Mucosa of gallbladder (tissue), 1 donor: ENCODE results near the gene IP6K1. TPM values are rescaled to one million over a fixed set of nuclear protein-coding genes. Genes with fewer than 3 reads are reported as not detected.

Experiments
- DNase-seq: peaks from one replicate; pipeline ENCODE4 v3.0.0-alpha.2; 2020; ENCODE audit warnings: low spot score
- total RNA-seq: library from RNA; stranded (reverse); gene quantifications from one replicate; pipeline ENCODE4 v1.2.1, GENCODE V29; 2021
- donor health status: DM: no; HTN: no; CAD: no.

Gene IP6K1
- total RNA-seq, 1 donor from 2014 or later: 46.1 TPM

- DNase-seq: no peak
Measured at GRCh38 chr3:49724586-49724985, 61.8 kb downstream of the IP6K1 start.

- peak; percentile 97 for DNase-seq
Measured at GRCh38 chr3:49723628-49724551, 62.5 kb downstream of the IP6K1 start, which contains the start of gene GMPPB. TSS of gene GMPPB (minus strand) at chr3:49723951. CDS start at chr3:49723726, 225 bp downstream.

DNA sequence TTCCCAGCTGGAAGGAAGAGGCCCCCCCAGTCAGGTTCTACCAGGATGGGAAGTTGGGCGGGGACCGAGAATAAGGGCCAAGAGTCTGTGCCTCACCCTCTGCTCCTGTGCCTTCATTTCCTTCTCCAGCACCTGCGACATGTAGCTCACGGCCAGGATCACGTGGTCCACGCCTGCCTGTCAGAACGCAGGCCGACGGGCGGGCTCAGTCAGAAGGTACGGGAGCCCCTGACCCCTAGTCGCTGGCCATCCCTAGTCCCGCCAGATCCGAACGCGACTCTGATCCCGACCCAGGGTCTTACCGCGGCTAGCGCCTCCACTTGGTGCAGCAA lies 63.1 kb downstream of the IP6K1 start:
- peak; percentile 68 for DNase-seq

DNA sequence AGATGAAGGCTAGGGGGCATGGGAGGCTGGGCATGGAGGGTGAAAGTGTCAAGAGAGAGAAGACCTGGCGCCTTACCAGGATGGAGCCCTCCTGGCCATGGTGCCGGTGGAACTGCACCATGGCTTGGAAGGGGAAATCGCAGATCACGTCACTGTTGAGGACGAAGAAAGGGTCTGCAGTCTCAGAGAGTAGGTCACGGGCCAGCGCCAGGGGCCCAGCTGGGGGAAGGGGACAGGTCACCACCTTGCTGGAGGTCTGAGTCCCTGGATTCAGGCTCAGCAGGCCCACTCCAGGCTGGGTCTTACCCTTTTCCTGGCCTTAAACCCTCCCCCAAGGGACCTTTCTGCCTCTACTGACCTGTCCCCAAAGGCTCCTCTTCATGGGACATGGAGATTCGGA lies 63.4 kb downstream of the IP6K1 start:
- no peak for DNase-seq

DNA sequence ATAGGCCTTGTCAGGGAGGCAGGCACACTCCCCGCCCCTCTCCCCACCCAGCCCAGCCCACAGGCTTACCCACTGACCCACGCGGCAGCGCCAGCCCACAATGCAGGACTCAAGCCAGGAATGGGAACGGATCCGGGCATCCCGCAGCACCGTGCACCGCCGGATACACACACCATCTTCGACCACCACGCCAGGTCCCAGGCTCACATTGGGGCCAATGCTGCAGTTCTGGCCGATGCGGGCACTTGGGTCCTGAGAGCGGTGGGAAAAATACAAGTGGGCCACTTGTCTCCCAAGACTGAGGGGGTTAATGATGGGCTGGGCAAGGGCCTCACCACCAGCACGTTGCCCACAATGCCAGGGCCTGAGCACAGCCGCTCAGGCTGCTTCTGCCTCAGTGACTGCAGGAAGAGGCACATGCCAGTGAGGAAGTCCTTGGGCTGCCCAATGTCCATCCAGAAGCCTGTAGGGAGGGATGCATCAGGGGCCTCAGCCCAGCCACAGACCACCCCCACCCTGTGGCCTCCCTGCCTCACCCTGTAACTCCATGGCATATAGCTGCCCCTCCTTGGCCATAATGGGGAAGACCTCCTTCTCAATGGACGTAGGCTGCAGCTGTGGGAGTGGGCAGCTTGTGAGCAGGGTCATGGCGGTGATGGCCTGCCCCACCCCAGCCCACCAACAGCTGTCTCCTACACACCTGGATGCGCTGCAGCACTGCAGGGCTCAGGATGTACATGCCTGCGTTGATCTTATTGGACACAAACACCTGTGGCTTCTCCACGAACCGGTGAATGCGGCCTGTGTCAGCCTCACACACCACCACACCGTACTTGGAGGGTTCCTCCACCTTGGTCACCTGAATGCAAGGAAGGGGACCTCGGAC lies 64.2 kb downstream of the IP6K1 start:
- DNase-seq: no peak

DNA sequence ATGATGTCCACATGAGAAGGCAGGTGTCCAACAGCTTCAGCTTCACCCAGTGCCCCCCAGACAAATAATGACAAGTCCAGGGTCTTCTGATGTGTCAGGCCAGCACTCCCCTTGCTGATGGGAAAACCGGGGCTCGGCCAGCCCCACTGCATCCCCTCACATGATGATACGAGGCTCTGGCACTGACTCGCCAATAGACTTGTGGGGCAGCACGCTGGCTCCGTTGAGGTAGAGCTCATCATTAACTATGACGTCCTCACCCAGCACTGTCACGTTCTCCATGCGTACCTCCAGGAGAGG lies 64.8 kb downstream of the IP6K1 start:
- DNase-seq: no peak

DNA sequence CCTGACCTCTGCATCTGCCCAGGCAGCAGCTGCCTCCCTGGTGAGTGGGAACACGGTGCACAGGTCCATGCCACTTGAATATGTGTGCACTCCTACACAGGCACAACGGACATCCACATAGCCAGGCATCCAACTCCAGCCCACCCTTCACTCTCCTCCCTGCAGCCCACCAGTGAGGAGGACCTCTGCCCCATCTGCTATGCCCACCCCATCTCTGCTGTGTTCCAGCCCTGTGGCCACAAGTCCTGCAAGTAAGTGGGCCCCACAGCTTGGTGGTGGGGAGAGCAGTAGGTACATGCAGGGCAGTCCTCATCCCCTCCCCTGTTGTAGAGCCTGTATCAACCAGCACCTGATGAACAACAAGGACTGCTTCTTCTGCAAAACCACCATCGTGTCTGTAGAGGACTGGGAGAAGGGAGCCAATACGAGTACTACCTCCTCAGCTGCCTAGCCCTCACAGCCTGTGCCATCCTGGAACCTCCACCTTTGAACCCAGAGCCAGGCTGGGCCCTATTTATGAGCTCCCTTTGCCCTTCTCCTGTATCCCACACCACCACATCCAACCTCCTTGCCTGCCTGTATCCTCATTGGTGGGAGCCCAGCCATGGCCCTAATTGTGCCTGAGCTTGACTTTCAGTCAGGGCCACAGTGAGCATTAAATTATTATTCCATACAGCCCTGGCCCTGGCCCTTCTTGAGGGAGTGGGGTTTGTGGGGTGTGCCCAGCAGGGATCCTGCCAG lies 65.3 kb downstream of the IP6K1 start:
- no peak for DNase-seq

- DNase-seq: peak; percentile 96
Measured at GRCh38 chr3:49719214-49719884, 67.0 kb downstream of the IP6K1 start, which contains the start of gene AMIGO3. TSS of gene AMIGO3 (minus strand) at chr3:49719684. CDS start at chr3:49719465, 219 bp downstream.

DNA sequence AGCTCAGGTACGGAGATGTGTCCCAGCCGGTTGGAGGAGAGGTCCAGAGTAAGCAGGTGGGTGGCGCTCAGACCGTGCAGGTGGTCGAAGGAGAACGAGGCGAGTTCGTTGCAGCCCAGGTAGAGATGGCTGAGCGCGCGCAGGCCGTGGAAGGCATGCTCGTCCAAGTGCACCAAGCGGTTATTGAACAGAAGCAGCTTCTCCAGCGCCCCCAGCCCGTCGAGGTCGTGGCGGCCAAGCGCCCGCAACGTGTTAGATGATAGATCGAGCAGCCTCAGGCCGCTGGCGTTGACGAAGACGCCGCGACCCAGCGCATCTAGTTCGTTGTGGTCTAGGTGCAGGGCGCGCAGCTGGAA lies 67.5 kb downstream of the IP6K1 start:
- no peak for DNase-seq

- no peak for DNase-seq
Measured at GRCh38 chr3:49717959-49718857, 68.1 kb downstream of the IP6K1 start.

DNA sequence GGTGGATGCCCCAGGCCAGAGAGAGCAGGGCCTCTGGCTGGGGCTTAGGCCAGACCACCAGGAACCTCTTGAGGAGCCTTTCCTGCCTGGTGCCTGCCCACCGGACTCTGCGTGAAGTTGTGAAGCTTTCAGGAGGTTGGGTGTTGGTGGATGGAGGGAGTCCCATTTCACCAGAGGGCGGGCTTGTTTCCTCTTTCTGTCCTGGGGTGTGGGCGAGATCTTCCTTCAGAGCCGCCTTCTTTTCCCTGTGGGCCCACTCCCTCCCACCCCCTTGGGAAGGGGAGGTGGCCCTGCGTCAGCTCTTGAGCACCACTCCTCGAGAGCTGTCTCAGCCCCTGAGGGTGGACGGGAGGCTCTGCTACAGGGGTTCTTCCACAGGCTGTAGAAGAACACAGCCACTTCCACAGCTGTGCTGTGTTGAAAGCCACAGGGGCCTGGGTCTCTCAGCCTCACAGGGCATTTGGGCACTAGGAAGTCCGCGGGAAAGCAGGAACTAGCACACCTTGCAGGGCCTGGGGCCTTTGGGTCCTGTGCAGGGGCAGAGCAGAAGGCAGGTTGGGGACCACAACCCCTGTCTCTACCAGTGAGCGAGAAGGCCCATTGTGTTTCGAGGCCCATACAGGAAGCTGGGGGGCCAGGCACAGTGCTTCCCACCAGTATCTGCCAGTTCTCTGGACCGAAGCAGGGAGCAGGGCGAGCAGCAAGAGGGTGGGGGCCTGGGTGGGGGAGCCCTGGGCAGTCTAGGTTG lies 69.0 kb downstream of the IP6K1 start:
- DNase-seq: no peak

DNA sequence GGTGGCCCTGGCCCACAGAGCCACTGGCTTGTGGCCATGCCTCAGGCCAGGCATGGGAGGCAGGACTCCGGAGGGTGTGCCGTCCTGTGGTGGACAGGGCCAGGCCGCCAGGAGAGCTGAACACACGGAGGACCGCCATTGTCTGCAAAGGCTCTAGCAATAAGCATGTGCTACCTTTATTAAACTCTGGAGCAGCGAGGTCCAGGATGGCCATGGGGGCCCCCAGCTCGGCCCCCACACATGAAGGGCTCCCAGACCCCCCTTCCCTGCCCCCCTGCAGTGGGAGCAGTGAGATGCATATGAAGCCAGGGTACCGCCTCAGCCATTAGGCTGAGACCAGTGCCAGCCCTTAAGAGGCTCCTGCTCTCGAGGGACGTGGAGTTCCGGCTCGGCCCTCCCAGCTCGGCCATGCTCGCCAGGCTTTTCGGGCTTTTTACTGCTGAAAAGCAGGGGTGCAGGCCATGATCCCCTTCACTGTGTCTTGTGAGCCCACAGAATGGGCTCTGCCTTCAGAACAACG lies 69.6 kb downstream of the IP6K1 start:
- no peak for DNase-seq

GRCh38 chr3:49716169-49716568 lies 70.2 kb downstream of the IP6K1 start:
- DNase-seq: no peak

DNA sequence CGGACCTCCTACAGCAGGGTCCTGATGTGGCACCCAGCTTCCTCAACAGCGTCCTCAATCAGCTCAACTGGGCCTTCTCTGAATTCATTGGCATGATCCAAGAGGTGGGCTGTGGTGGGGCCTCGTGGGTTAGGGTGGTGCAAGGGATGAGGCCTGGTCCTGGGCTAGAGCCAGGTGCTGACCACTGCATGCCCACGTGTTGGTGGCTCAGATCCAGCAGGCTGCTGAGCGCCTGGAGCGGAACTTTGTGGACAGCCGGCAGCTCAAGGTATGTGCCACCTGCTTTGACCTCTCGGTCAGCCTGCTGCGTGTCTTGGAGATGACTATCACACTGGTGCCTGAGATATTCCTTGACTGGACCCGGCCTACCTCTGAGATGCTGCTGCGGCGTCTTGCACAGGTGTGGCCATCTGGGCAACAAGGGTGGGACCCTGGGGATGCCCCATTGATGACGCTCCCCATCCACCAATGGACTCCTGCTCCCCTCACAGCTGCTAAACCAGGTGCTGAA lies 70.7 kb downstream of the IP6K1 start:
- DNase-seq: no peak

DNA sequence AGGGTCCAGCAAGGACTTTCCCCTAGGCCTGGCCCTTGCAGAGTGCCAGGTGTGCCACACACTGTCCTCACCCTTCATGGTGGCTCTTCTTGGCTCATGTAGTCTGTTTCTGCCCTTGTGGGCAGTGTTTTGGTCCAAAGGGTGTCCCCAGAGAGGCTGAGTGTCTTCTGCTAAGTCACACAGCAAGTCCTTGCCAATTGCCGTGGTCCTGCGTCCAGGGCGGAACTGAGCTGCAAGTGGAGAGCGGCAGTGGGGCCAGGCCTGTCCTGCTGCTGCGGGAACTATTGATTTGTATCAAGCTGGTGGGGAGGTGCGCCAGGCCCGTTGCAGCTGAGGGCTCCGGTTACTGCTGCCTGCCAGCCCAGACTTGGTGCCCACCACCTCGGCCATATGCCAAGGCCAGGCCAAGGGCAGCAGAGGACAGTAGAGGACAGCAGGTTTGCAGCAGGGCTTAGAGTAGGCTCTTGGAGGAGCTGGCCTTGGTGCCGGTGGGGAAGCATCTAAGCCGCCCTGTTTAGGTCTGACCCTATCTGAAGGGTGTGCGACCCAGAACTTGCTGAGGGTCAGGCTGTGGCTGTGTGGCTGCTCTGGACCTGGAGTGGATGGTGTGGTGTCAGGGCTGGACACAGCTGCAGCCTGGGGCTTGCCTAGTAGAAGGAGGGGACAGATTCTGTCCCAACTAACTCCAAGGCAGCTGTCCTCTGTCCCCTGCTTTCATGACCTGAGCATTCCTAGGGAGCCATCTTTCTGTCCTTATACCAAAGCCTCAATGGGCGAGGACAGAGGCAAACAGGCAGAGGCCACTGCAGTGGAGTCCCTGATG lies 71.4 kb downstream of the IP6K1 start:
- no peak for DNase-seq

GRCh38 chr3:49713336-49714105 lies 72.8 kb downstream of the IP6K1 start:
- no peak for DNase-seq

- no peak for DNase-seq
Measured at GRCh38 chr3:49712631-49713317, 73.6 kb downstream of the IP6K1 start.
